Measurements from ENCODE around the gene NUDT16L1.

NUDT16L1 gene

DNA sequence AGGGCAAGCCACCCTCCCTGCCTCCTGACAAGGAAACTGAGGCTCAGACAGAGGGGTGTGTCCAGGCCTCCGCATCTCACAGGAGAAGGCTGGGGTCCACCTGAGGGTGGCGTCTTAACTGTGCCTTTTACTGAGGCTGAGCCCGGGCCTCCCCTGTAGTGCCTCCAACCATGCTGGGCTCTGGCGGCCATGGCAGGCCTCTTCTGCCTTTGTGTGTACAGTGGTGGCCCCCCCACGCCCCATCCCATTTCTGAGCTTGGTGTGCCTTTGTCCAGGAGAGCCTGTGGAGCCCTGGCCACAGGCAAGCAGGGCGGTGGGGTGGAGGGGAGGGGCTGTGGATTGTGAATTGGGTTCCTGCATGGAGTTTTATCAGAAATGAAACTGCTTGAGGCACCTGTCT lies 37.6 kb upstream of the NUDT16L1 start:
- Mint-ChIP-seq H3K27ac (no peak overlapping the region), H3K36me3 (ENCODE audit: low read depth) (peaks cover 19% of the 10 kb centered on the region), H3K4me3 (no peak overlapping the region), H3K27me3 (ENCODE audit: low read depth) (no peaks in the 10 kb centered on the region), H3K4me1 (peaks cover 4% of the 10 kb centered on the region), H3K9me3 (no peaks in the 10 kb centered on the region)
- TF ChIP-seq, protein P1, sequence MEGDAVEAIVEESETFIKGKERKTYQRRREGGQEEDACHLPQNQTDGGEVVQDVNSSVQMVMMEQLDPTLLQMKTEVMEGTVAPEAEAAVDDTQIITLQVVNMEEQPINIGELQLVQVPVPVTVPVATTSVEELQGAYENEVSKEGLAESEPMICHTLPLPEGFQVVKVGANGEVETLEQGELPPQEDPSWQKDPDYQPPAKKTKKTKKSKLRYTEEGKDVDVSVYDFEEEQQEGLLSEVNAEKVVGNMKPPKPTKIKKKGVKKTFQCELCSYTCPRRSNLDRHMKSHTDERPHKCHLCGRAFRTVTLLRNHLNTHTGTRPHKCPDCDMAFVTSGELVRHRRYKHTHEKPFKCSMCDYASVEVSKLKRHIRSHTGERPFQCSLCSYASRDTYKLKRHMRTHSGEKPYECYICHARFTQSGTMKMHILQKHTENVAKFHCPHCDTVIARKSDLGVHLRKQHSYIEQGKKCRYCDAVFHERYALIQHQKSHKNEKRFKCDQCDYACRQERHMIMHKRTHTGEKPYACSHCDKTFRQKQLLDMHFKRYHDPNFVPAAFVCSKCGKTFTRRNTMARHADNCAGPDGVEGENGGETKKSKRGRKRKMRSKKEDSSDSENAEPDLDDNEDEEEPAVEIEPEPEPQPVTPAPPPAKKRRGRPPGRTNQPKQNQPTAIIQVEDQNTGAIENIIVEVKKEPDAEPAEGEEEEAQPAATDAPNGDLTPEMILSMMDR (IDR thresholded peaks at IDR 0.05; ENCODE audit: unreplicated experiment in 3 of 3), result no peak

DNA sequence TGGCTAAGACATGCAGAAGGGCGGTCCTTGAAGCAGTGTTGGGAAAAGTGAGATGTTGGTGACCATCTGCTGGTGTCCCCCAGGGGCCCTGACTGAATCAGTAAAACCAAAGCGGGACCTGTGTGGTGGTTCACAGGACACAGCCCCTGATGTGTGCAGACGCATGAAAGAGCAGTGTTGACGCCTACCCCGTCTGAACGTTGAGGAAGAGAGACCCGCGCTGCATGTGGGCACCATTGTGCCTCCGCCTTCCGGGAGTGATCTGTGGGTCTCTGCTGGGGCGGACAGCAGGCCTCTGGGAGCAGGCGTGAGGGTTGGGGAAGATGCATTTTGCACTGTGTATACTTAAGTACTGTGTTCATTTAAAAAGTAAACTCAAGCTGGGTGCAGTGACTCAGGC lies 37.1 kb upstream of the NUDT16L1 start:
- no peak overlapping the region for H3K4me3 Mint-ChIP-seq
- H3K27me3 Mint-ChIP-seq (ENCODE audit: low read depth), result no peaks in the 10 kb centered on the region
- H3K9me3 Mint-ChIP-seq, result no peaks in the 10 kb centered on the region
- TF ChIP-seq, protein P1 (IDR thresholded peaks at IDR 0.05; ENCODE audit: unreplicated experiment in 3 of 3), result no peak
- peaks cover 4% of the 10 kb centered on the region for H3K4me1 Mint-ChIP-seq
- peaks cover 16% of the 10 kb centered on the region for H3K36me3 Mint-ChIP-seq (ENCODE audit: low read depth)
- H3K27ac Mint-ChIP-seq, result no peak overlapping the region

DNA sequence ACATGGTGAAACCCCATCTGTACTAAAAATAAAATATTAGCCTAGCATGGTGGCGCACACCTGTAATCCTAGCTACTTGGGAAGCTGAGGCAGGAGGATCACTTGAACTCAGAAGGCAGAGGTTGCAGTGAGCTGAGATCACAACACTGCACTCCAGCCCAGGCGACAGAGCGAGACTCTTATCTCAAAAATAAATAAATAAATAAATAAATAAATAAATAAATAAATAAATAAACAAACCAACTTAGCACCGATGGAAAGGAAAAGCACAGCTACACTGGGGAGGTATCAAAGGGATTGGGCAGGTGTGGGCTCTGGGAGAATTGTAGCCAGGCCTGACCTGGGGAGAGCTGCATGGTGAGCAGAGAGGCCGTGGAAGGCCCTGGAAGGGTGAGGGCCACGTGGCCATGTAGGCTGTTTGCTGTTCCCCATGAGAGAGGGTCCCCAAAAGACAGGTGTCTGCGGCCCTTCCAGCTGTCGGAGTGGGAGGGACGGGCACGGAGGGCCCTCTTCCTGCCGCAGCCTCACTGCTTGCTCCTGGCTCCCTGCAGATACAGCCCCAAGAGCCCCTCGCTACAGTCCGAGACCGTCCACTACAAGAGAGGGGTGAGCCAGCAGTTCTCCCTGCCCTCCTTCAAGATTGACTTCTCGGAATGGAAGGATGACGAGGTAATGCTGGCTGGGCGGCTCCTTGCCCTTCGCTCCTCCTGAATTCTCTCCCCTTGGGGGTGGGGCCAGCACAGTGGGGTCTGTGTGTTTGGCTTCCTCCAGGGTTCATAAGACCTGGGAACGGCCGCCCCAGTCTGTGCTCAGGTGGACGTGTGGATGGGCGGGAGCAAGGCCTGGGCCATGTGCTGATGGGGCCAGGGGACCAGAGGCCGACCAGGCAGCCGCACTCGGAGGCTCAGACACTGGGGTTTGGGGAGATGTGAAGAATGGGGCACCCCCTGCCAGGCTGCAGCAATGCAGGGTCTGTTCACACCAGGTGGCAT lies 36.4 kb upstream of the NUDT16L1 start:
- H3K4me3 Mint-ChIP-seq, result no peak overlapping the region
- TF ChIP-seq, protein P1 (IDR thresholded peaks at IDR 0.05; ENCODE audit: unreplicated experiment in 3 of 3), result no peak
- H3K27ac Mint-ChIP-seq, result no peak overlapping the region
- peaks cover 15% of the 10 kb centered on the region for H3K36me3 Mint-ChIP-seq (ENCODE audit: low read depth)
- no peaks in the 10 kb centered on the region for H3K27me3 Mint-ChIP-seq (ENCODE audit: low read depth)
- H3K9me3 Mint-ChIP-seq, result no peaks in the 10 kb centered on the region
- peaks cover 4% of the 10 kb centered on the region for H3K4me1 Mint-ChIP-seq

DNA sequence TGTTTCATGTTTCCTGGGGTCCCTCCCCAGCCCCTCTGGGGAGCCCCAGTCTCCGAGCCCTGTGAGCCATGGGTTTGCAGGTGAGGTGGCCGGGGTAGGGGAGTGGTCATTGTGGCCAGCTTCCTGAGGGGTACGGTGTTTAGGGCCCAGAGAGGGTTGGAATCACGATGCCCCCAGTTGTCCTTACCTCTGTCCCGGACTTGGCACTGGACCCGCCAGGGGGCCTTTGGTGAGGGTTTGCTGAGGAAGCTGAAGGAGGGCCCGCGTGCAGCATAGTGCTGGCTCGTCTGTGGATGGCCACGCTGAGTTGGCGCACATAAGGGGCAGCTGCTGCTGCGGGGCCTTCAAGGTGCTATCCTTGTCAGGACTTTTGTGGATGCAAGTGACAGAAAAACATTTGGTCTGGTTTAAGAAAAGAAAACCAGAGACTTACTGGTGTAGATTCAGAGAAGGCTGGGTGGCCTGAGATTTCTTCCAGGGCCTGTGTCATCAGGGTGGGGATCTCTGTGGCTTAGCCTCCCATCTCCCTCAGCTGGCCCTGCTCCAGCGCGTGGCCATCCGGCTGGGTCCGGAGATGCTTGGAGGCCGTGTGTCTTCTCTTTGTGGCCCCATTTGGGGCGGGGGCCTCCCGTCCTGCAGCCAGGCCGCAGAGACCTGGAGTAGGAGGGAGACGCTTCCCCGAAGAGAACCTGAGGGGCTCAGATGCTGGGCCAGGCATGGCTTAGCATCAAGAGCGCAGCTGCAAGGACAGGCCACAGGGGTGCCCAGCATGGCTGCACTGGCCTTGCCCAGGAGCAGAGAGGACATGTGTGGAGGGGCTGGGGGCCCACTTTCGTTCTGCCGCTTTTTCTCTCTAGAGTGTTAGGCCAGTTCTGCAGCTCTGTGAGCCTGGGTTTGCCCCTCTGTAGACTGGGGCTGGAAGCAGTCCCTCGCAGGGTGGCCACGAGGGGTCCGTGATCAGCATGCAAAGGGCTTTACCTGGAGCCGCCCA lies 33.7 kb upstream of the NUDT16L1 start:
- TF ChIP-seq, protein P1 (IDR thresholded peaks at IDR 0.05; ENCODE audit: unreplicated experiment in 3 of 3), result no peak
- H3K4me1 Mint-ChIP-seq, result peaks cover 4% of the 10 kb centered on the region
- peak overlapping the region in 2 of 3 experiments; percentile 6 to 11 for H3K4me3 Mint-ChIP-seq
- H3K36me3 Mint-ChIP-seq (ENCODE audit: low read depth), result peaks cover 21% of the 10 kb centered on the region
- peak overlapping the region; percentile 56 to 93 (median 83) for H3K27ac Mint-ChIP-seq
- H3K27me3 Mint-ChIP-seq (ENCODE audit: low read depth), result no peaks in the 10 kb centered on the region
- H3K9me3 Mint-ChIP-seq, result no peaks in the 10 kb centered on the region

DNA sequence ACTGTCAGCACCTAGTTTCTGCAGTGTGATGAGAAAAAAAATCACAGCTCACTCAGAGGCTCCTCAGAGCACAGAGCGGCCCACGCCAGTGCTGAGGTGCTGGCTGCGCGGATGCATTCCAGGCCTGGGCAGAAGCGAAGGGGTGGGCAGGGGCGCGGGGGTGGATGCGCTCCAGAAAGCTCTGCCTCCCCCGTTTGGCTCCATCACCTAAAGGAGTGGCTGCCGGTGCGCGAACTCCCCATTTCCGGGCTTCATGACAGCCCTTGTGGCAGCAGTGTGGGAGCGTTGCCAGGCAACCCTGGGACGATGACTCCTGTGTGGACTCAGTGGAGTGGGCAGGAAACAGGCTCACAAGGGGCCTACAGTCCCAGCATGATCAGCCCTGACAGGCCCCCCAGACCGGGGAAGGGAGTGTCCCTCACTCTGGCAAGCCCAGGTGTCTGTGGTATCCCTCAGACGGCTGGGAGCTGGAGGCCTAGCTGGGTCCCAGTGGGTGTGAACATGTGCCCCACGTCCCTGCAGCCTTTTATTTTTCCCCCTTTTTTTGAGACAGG lies 32.8 kb upstream of the NUDT16L1 start:
- Mint-ChIP-seq H3K4me3 (peak overlapping the region in 2 of 3 experiments; percentile 11 to 14), H3K36me3 (ENCODE audit: low read depth) (peaks cover 22% of the 10 kb centered on the region), H3K27me3 (ENCODE audit: low read depth) (no peaks in the 10 kb centered on the region), H3K9me3 (no peaks in the 10 kb centered on the region), H3K4me1 (peaks cover 4% of the 10 kb centered on the region), H3K27ac (peak overlapping the region; percentile 56 to 93 (median 83))
- TF ChIP-seq, protein P1 (IDR thresholded peaks at IDR 0.05; ENCODE audit: unreplicated experiment in 3 of 3), result no peak
